GM23338 (cell line): ENCODE measurements around the gene CXCL12. TPM values are rescaled to one million over a fixed set of nuclear protein-coding genes. Genes with fewer than 3 reads are reported as not detected.

Source experiments
- ATAC-seq: fragments of 200-7000 bp; cut with Tn5 transposase; 3 replicates; pipeline ENCODE4 v1.9.1; 2020
- DNase-seq: peaks from one replicate; pipeline ENCODE4 v3.0.0-alpha.2; 2015; ENCODE audit warnings: low spot score
- H2AFZ ChIP-seq: fragments of 200-600 bp; sonication (generic); 2 replicates; pipeline ENCODE4 v1.8.0; 2016; ENCODE audit warnings: antibody characterized with exemption, mild to moderate bottlenecking, moderate library complexity
- H3F3A ChIP-seq: fragments of 200-600 bp; sonication (generic); replicated peaks from 2 replicates; pipeline ENCODE4 v1.8.0; 2017; ENCODE audit warnings: antibody characterized with exemption, mixed run types, low read depth
- H3K27ac ChIP-seq: fragments of 200-600 bp; sonication (generic); 2 replicates; pipeline ENCODE4 v1.6.1; 2016; ENCODE audit warnings: low read depth
- H3K27me3 ChIP-seq: fragments of 200-600 bp; sonication (generic); 2 replicates; pipeline ENCODE4 v1.8.0; 2016; ENCODE audit warnings: mild to moderate bottlenecking, mixed run types, moderate library complexity; ENCODE audit not compliant: insufficient read depth
- H3K36me3 ChIP-seq: fragments of 200-600 bp; sonication (generic); 2 replicates; pipeline ENCODE4 v1.8.0; 2016; ENCODE audit warnings: mild to moderate bottlenecking; ENCODE audit not compliant: insufficient read depth
- H3K4me1 ChIP-seq: fragments of 200-600 bp; sonication (generic); 2 replicates; pipeline ENCODE4 v1.8.0; 2016; ENCODE audit warnings: mild to moderate bottlenecking, moderate library complexity; ENCODE audit not compliant: insufficient read depth
- H3K4me2 ChIP-seq: fragments of 200-600 bp; sonication (generic); 2 replicates; pipeline ENCODE4 v1.7.1; 2017; ENCODE audit warnings: mixed run types
- H3K4me3 ChIP-seq: fragments of 200-600 bp; sonication (generic); 2 replicates; pipeline ENCODE4 v1.6.1; 2016; ENCODE audit warnings: mixed run types
- H3K79me2 ChIP-seq: fragments of 200-600 bp; sonication (generic); replicated peaks from 2 replicates; pipeline ENCODE4 v1.8.0; 2017; ENCODE audit warnings: mild to moderate bottlenecking; ENCODE audit not compliant: insufficient read depth
- H3K9me2 ChIP-seq: fragments of 200-600 bp; sonication (generic); 2 replicates; pipeline ENCODE4 v1.8.0; 2017; ENCODE audit not compliant: insufficient read depth
- H4K20me1 ChIP-seq: fragments of 200-600 bp; sonication (generic); replicated peaks from 2 replicates; pipeline ENCODE4 v1.8.0; 2017; ENCODE audit warnings: mild to moderate bottlenecking; ENCODE audit not compliant: insufficient read depth
- H3K27ac Mint-ChIP-seq: 2 replicates; pipeline ENCODE4 v1.8.0; 2020; ENCODE audit warnings: inconsistent platforms, mild to moderate bottlenecking, moderate library complexity, mixed read lengths
- H3K27me3 Mint-ChIP-seq: 3 replicates; pipeline ENCODE4 v1.8.0; 2022; ENCODE audit warnings: low read depth, mild to moderate bottlenecking, moderate library complexity, mixed read lengths, inconsistent platforms; ENCODE audit not compliant: insufficient read depth, poor library complexity
- H3K36me3 Mint-ChIP-seq: 3 replicates; pipeline ENCODE4 v1.8.0; 2021; ENCODE audit warnings: low read depth, mild to moderate bottlenecking, inconsistent platforms, moderate library complexity, mixed read lengths
- H3K4me1 Mint-ChIP-seq: 3 replicates; pipeline ENCODE4 v1.8.0; 2020; ENCODE audit warnings: mild to moderate bottlenecking, inconsistent platforms, mixed read lengths
- H3K4me3 Mint-ChIP-seq: 3 replicates; pipeline ENCODE4 v1.8.0; 2021; ENCODE audit warnings: moderate library complexity, mild to moderate bottlenecking, inconsistent platforms, mixed read lengths
- H3K9me3 Mint-ChIP-seq: 3 replicates; pipeline ENCODE4 v1.8.0; 2020; ENCODE audit warnings: moderate library complexity, mild to moderate bottlenecking, inconsistent platforms, mixed read lengths
- CREB1 ChIP-seq: fragments of 250-450 bp; sonication (Bioruptor Pico); IDR thresholded peaks from 2 replicates; pipeline ENCODE4 v1.5.0; 2020; ENCODE audit warnings: low read depth, mild to moderate bottlenecking, moderate library complexity
- EZH2 ChIP-seq: fragments of 200-600 bp; sonication (generic); IDR thresholded peaks from one replicate; pipeline ENCODE4 v1.8.0; 2017; ENCODE audit warnings: antibody characterized with exemption, mild to moderate bottlenecking, low read depth; ENCODE audit not compliant: unreplicated experiment
- EZH2phosphoT487 ChIP-seq: fragments of 200-600 bp; sonication (generic); IDR thresholded peaks from one replicate; pipeline ENCODE4 v1.8.1; 2018; ENCODE audit warnings: antibody characterized with exemption; ENCODE audit not compliant: unreplicated experiment
- NANOG ChIP-seq: IDR thresholded peaks from 2 replicates; pipeline ENCODE4 v1.6.1; 2016; ENCODE audit warnings: antibody characterized with exemption, borderline replicate concordance
- POLR2AphosphoS5 ChIP-seq: IDR thresholded peaks from 2 replicates; pipeline ENCODE4 v1.6.1; 2016; ENCODE audit warnings: antibody characterized with exemption, low read depth
- STAT1 ChIP-seq: IDR thresholded peaks from one replicate; pipeline ENCODE4 v1.6.1; 2016; ENCODE audit warnings: antibody characterized with exemption; ENCODE audit not compliant: unreplicated experiment
- ZNF114 ChIP-seq: fragments of 250-450 bp; sonication (Bioruptor Pico); IDR thresholded peaks from 2 replicates; pipeline ENCODE4 v1.5.0; 2020; ENCODE audit warnings: mild to moderate bottlenecking, moderate library complexity
- ZNF331 ChIP-seq: fragments of 250-450 bp; sonication (Bioruptor Pico); IDR thresholded peaks from 2 replicates; pipeline ENCODE4 v1.5.0; 2020; ENCODE audit warnings: low read depth, mild to moderate bottlenecking, moderate library complexity
- polyA plus RNA-seq: library from polyadenylated mRNA; unstranded; fragments of >200 nt; fragmentation: Nextera tagmentation; extraction: Ambion mirVana; gene quantifications from 2 replicates; pipeline ENCODE4 v1.2.1, GENCODE V29; 2016
- total RNA-seq: library from RNA; depleted of rRNA; stranded (reverse); fragments of >200 nt; shearing (Covaris generic); gene quantifications from 2 replicates; pipeline ENCODE4 v1.2.3, GENCODE V29; 2014
- TF ChIP-seq, protein P1 (sequence below): IDR thresholded peaks from 2 replicates; pipeline ENCODE4 v1.6.1; 2016; ENCODE audit warnings: antibody characterized with exemption
- TF ChIP-seq, protein P2 (sequence below): fragments of 250-450 bp; sonication (Bioruptor Pico); IDR thresholded peaks from 2 replicates; pipeline ENCODE4 v1.5.0; 2020; ENCODE audit warnings: mild to moderate bottlenecking, moderate library complexity

CXCL12 gene
- total and polyA plus RNA-seq, 2 experiments from 2014 or later = 53.8 to 58.5 TPM

DNA sequence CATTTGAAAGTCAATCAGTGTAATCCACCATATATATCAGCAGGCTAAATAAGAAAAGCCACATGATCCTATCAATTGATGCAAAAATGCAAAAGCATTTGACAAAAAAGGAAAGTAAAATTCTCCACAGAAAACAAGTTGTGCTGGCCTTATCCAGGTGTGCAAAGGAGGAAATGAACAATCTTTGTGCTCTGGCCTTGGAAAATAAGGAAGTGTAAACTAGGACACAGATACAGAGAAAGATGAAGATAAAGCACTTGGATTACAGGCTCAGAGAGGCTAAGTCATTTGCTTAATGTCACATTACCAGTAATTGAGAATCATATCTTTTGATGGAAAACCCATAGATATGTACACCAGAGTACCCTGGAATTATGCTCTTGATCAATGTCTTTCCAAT is 54.5 kb downstream of the CXCL12 start:
- Histone ChIP-seq H3K27ac (no peak overlapping the region), H3K36me3 (no peaks in the 10 kb centered on the region), H3K4me1 (no peaks in the 10 kb centered on the region), H3K4me2 (no peak overlapping the region), H3K27me3 (no peaks in the 10 kb centered on the region), H4K20me1 (no peaks in the 10 kb centered on the region), H3F3A (no peaks in the 10 kb centered on the region), H3K4me3 (no peak overlapping the region), H2AFZ (no peak overlapping the region), H3K79me2 (no peaks in the 10 kb centered on the region), H3K9me2 (0 out of 2 replicates have a peak, but pooled peaks cover 10% of the 10 kb centered on the region)
- no peak overlapping the region for H3K4me3 Mint-ChIP-seq
- no peak for DNase-seq
- peaks cover 8% of the 10 kb centered on the region for H3K27me3 Mint-ChIP-seq
- no peak for TF ChIP-seq POLR2AphosphoS5
- TF ChIP-seq, protein P1, sequence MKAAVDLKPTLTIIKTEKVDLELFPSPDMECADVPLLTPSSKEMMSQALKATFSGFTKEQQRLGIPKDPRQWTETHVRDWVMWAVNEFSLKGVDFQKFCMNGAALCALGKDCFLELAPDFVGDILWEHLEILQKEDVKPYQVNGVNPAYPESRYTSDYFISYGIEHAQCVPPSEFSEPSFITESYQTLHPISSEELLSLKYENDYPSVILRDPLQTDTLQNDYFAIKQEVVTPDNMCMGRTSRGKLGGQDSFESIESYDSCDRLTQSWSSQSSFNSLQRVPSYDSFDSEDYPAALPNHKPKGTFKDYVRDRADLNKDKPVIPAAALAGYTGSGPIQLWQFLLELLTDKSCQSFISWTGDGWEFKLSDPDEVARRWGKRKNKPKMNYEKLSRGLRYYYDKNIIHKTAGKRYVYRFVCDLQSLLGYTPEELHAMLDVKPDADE = no peak
- no peak for ATAC-seq
- no peaks in the 10 kb centered on the region for H3K36me3 Mint-ChIP-seq
- peaks cover 4% of the 10 kb centered on the region; the same call in 2 of the 3 replicates for H3K4me1 Mint-ChIP-seq
- no peaks in the 10 kb centered on the region for H3K9me3 Mint-ChIP-seq
- no peak overlapping the region for H3K27ac Mint-ChIP-seq

DNA sequence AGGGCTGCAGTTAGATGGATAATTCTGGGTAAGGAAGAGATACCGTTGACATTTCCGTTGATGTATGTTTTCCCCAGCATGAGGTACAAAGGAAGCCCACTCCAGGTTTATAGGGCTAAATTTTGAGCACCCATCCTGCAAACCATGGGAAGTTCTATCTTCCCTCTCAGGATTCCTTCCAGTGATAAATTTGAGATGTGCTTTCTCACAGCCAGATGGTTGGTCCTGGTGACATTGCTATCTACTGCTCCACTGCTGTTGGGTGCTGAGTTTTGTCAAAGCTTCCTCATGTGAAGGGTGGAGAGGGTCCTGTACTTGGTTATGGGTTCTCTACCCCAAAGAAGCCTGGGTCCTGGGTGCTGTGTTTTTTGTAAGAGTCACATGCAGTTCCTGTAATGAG is 57.4 kb downstream of the CXCL12 start:
- Histone ChIP-seq H3K79me2 (no peaks in the 10 kb centered on the region), H3K36me3 (no peaks in the 10 kb centered on the region), H3K4me3 (no peak overlapping the region), H3K4me2 (no peak overlapping the region), H3F3A (no peaks in the 10 kb centered on the region), H2AFZ (no peak overlapping the region), H3K27me3 (no peaks in the 10 kb centered on the region), H3K9me2 (0 out of 2 replicates have a peak, but pooled peaks cover 4% of the 10 kb centered on the region), H4K20me1 (no peaks in the 10 kb centered on the region), H3K27ac (no peak overlapping the region), H3K4me1 (no peaks in the 10 kb centered on the region)
- no peaks in the 10 kb centered on the region for H3K9me3 Mint-ChIP-seq
- H3K4me1 Mint-ChIP-seq = no peaks in the 10 kb centered on the region
- no peak overlapping the region for H3K27ac Mint-ChIP-seq
- no peaks in the 10 kb centered on the region for H3K36me3 Mint-ChIP-seq
- DNase-seq (no peak), ATAC-seq (no peak)
- H3K27me3 Mint-ChIP-seq = peaks cover 6% of the 10 kb centered on the region
- TF ChIP-seq POLR2AphosphoS5 (no peak), EZH2 (no peak), EZH2phosphoT487 (no peak), ZNF331 (CRISPR knock-in tag) (no peak), ZNF114 (CRISPR knock-in tag) (no peak), STAT1 (no peak), CREB1 (CRISPR knock-in tag) (no peak), NANOG (no peak)
- TF ChIP-seq, protein P1 = no peak
- TF ChIP-seq, protein P2, sequence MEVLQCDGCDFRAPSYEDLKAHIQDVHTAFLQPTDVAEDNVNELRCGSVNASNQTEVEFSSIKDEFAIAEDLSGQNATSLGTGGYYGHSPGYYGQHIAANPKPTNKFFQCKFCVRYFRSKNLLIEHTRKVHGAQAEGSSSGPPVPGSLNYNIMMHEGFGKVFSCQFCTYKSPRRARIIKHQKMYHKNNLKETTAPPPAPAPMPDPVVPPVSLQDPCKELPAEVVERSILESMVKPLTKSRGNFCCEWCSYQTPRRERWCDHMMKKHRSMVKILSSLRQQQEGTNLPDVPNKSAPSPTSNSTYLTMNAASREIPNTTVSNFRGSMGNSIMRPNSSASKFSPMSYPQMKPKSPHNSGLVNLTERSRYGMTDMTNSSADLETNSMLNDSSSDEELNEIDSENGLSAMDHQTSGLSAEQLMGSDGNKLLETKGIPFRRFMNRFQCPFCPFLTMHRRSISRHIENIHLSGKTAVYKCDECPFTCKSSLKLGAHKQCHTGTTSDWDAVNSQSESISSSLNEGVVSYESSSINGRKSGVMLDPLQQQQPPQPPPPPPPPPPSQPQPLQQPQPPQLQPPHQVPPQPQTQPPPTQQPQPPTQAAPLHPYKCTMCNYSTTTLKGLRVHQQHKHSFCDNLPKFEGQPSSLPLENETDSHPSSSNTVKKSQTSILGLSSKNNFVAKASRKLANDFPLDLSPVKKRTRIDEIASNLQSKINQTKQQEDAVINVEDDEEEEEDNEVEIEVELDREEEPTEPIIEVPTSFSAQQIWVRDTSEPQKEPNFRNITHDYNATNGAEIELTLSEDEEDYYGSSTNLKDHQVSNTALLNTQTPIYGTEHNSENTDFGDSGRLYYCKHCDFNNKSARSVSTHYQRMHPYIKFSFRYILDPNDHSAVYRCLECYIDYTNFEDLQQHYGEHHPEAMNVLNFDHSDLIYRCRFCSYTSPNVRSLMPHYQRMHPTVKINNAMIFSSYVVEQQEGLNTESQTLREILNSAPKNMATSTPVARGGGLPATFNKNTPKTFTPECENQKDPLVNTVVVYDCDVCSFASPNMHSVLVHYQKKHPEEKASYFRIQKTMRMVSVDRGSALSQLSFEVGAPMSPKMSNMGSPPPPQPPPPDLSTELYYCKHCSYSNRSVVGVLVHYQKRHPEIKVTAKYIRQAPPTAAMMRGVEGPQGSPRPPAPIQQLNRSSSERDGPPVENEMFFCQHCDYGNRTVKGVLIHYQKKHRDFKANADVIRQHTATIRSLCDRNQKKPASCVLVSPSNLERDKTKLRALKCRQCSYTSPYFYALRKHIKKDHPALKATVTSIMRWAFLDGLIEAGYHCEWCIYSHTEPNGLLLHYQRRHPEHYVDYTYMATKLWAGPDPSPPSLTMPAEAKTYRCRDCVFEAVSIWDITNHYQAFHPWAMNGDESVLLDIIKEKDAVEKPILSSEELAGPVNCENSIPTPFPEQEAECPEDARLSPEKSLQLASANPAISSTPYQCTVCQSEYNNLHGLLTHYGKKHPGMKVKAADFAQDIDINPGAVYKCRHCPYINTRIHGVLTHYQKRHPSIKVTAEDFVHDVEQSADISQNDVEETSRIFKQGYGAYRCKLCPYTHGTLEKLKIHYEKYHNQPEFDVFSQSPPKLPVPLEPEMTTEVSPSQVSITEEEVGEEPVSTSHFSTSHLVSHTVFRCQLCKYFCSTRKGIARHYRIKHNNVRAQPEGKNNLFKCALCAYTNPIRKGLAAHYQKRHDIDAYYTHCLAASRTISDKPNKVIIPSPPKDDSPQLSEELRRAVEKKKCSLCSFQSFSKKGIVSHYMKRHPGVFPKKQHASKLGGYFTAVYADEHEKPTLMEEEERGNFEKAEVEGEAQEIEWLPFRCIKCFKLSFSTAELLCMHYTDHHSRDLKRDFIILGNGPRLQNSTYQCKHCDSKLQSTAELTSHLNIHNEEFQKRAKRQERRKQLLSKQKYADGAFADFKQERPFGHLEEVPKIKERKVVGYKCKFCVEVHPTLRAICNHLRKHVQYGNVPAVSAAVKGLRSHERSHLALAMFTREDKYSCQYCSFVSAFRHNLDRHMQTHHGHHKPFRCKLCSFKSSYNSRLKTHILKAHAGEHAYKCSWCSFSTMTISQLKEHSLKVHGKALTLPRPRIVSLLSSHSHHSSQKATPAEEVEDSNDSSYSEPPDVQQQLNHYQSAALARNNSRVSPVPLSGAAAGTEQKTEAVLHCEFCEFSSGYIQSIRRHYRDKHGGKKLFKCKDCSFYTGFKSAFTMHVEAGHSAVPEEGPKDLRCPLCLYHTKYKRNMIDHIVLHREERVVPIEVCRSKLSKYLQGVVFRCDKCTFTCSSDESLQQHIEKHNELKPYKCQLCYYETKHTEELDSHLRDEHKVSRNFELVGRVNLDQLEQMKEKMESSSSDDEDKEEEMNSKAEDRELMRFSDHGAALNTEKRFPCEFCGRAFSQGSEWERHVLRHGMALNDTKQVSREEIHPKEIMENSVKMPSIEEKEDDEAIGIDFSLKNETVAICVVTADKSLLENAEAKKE (CRISPR knock-in tag) = no peak
- no peak overlapping the region for H3K4me3 Mint-ChIP-seq
